Measurements from ENCODE around the gene TRIM68.

DNA sequence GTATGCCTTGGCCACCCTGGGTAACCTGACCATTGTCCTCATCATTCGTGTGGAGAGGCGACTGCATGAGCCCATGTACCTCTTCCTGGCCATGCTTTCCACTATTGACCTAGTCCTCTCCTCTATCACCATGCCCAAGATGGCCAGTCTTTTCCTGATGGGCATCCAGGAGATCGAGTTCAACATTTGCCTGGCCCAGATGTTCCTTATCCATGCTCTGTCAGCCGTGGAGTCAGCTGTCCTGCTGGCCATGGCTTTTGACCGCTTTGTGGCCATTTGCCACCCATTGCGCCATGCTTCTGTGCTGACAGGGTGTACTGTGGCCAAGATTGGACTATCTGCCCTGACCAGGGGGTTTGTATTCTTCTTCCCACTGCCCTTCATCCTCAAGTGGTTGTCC, 31.9 kb upstream of the TRIM68 start:
- TF ChIP-seq, protein P1, sequence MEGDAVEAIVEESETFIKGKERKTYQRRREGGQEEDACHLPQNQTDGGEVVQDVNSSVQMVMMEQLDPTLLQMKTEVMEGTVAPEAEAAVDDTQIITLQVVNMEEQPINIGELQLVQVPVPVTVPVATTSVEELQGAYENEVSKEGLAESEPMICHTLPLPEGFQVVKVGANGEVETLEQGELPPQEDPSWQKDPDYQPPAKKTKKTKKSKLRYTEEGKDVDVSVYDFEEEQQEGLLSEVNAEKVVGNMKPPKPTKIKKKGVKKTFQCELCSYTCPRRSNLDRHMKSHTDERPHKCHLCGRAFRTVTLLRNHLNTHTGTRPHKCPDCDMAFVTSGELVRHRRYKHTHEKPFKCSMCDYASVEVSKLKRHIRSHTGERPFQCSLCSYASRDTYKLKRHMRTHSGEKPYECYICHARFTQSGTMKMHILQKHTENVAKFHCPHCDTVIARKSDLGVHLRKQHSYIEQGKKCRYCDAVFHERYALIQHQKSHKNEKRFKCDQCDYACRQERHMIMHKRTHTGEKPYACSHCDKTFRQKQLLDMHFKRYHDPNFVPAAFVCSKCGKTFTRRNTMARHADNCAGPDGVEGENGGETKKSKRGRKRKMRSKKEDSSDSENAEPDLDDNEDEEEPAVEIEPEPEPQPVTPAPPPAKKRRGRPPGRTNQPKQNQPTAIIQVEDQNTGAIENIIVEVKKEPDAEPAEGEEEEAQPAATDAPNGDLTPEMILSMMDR (IDR thresholded peaks at IDR 0.05) = no peak
- TF ChIP-seq POLR2A (IDR thresholded peaks at IDR 0.05) (no peak), POLR2AphosphoS5 (IDR thresholded peaks at IDR 0.05) (no peak), EP300 (IDR thresholded peaks at IDR 0.05) (no peak)

Data from sigmoid colon (tissue), 4 donors.